WTC11 (cell line): Measurements from ENCODE around the gene ZNF442.

Experiments used
- ATF2 ChIP-seq: sonication (generic); formaldehyde crosslinking; IDR thresholded peaks from 2 replicates; pipeline ENCODE4 v1.8.1; 2022; ENCODE audit warnings: low read depth, missing genetic modification reagents, borderline replicate concordance
- GTF2I ChIP-seq: fragments of 250-450 bp; sonication (Bioruptor Pico); conservative IDR thresholded peaks from 2 replicates; pipeline ENCODE4 v1.4.0; 2021; ENCODE audit warnings: mild to moderate bottlenecking
- SOX15 ChIP-seq: fragments of 250-450 bp; sonication (Bioruptor Pico); IDR thresholded peaks from 2 replicates; pipeline ENCODE4 v1.9.0; 2021; ENCODE audit warnings: mild to moderate bottlenecking
- ZNF138 ChIP-seq: sonication (generic); formaldehyde crosslinking; conservative IDR thresholded peaks from 2 replicates; pipeline ENCODE4 v1.8.1; 2022; ENCODE audit warnings: mild to moderate bottlenecking, moderate library complexity, missing genetic modification reagents
- TF ChIP-seq, protein P1 (sequence below): sonication (generic); formaldehyde crosslinking; conservative IDR thresholded peaks from 2 replicates; pipeline ENCODE4 v1.8.1; 2022; ENCODE audit warnings: mild to moderate bottlenecking, missing genetic modification reagents
- TF ChIP-seq, protein P2 (sequence below): fragments of 200-600 bp; IDR thresholded peaks from 2 replicates; pipeline ENCODE4 v1.8.0; 2022; ENCODE audit warnings: antibody characterized with exemption

GRCh38 chr19:12365236-12366162, at the start of gene ZNF442:
- TF ChIP-seq, protein P1, sequence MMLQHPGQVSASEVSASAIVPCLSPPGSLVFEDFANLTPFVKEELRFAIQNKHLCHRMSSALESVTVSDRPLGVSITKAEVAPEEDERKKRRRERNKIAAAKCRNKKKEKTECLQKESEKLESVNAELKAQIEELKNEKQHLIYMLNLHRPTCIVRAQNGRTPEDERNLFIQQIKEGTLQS (CRISPR knock-in tag): no peak
- TF ChIP-seq, protein P2, sequence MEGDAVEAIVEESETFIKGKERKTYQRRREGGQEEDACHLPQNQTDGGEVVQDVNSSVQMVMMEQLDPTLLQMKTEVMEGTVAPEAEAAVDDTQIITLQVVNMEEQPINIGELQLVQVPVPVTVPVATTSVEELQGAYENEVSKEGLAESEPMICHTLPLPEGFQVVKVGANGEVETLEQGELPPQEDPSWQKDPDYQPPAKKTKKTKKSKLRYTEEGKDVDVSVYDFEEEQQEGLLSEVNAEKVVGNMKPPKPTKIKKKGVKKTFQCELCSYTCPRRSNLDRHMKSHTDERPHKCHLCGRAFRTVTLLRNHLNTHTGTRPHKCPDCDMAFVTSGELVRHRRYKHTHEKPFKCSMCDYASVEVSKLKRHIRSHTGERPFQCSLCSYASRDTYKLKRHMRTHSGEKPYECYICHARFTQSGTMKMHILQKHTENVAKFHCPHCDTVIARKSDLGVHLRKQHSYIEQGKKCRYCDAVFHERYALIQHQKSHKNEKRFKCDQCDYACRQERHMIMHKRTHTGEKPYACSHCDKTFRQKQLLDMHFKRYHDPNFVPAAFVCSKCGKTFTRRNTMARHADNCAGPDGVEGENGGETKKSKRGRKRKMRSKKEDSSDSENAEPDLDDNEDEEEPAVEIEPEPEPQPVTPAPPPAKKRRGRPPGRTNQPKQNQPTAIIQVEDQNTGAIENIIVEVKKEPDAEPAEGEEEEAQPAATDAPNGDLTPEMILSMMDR: no peak
- TF ChIP-seq GTF2I (CRISPR knock-in tag) (no peak), ATF2 (no peak), SOX15 (no peak), ZNF138 (CRISPR knock-in tag) (0 out of 2 replicates have a peak, but pooled peaks have one; percentile 28)
